ENCODE data around the gene TUBB2B.

The TUBB2B gene

DNA sequence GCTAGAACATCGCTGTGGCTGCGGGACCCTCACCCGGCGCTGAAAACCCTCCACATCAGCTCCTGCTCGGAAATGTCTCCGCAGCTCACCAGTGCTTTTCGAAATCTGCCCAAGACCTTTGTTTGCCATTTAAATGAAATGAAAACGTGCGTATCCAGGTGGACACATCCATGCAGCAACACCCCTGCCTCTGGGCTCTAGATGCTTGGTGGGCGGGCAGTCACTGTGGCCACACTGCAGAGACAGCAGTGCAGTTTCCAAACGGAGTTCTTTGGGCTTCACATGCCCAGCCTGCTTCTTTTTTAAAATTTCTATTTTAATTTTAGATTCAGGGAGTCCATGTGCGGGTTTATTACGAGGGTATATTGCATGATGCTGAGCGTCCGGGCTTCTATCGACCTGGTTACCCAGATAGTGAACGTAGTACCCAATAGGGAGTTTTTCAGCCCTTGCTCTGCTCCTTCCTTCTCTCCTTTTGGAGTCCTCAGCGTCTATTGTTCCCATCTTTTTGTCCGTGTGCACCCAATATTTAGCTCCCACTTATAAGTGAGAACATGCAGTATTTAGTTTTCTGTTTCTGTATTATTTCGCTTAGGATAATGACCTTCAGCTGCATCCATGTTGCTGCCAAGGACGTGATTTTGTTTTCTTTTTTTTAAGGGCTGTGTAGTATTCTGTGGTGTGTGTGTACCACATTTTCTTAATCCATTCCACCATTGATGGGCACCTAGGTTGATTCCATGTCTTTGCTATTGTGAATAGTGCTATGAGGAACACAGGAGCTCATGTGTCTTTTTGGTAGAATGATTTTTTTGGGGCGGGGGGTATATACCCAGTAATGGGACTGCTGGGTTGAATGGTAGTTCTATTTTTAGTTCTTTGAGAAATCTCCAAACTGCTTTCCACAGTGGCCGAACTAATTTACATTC is 4.8 kb upstream of the TUBB2B start:
- DNase-seq = peak in 1 of 14 donors; percentile 80

DNA sequence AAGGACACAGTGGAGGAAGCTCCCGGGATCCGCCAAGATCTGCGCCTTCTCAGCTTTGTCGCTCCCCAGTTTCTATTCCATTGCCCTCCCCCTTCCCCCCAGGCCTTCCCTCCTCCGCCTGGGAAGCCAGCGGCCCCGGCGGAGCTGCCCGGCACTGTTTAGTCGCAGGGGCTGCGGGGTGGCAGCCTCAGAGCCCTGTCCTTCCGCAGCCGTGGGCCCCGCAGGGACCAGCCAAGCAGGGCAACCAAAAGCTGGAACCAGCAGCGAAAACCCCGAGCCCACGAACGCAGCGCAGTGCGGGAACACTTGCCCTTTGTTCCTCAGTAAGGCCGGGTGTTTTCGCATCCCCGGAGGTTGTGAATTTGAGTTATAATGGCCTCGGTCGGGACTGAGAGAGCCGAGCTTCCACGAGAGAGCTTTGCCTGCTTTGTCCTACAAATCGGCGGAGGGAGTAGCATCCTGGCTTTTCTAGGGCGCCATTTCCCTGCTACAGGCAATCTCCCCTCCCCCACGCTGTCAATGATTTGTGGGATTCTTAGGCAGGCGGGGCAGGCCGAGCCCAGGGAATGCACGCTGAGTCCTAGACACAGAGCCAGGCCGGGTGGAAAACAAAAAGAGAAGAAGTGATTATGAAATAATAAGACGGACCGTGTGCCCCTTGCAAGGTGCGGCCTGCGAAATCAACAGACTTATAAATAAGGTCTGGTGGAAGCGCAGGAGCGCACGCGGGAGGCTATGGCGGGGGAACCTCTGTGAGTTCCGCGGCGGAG is 4.0 kb upstream of the TUBB2B start:
- peak; percentile 33 to 89 (median 74) for DNase-seq

GRCh38 chr6:3230900-3231246 is 3.4 kb upstream of the TUBB2B start:
- peak in 8 of 14 donors; percentile 57 to 88 (median 66) for DNase-seq

DNA sequence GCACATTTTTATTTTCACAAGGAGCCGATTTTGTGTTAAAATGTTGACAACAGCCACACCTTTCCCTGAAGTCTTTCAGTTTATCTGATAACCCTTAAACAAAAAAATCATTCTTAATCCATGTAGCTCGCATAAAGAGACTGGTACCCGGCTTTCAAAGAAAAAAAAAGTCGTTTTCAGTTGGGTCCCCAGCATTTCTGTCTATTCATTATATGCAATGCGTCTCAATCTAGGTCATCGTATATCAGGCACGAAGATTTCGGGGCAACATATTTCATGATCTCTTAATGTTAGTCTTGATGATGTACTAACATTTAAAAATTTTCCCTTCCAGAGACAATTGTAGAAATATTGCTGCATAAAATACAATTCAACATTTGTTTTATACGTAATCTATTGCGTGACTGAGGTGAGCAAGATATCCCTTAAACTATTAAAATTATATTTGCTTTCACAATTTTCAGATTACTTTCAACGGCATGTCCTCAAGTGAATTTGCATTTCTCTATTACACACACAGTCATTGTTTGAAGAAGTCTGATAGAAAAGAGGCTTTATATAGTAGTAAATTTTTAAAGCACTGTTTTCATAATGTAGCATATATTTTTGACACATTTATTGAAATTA is 2.9 kb upstream of the TUBB2B start:
- peak in 1 of 14 donors; percentile 42 for DNase-seq

GRCh38 chr6:3229566-3230178 is 2.2 kb upstream of the TUBB2B start:
- peak in 9 of 14 donors; percentile 27 to 79 (median 50) for DNase-seq

DNA sequence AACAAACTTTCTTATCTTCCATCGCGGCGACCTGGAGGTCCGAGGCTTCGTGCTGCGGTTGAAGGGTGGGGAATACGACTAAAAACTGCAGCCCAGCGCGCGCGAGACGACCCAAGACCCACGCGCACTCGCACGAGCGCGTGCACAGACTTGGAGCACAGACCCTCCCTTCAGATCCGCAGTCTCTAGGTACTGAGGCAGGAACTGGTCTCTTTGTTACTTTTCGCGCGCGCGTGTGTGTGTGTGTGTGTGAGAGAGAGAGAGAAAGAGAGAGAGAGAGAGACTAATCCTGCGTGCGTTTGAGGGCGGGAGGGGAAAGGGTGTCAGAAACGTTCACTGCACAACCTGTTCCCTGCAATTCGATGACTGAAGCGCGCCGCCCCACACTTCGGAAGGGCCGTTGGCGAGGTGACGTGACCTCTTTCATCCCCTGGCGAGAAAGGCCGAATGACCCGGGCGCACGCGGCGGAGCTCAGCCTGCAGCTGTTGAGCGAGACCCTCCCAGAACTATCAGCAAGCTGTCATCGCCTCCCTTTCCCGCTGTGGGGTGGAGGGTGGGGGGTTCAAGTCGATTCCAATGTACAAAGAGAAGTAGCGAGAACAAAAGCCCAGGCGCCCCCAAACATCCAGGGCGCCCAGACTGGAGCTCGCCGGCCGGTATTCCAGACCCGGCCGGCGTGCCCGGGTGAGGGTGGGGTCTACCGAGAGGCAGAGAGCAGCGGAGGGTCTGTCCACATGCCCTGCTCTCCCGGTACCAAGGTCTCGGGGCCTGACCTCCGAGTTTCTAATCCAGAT is 1.5 kb upstream of the TUBB2B start:
- DNase-seq = peak in 6 of 14 donors; percentile 31 to 77 (median 54)

- DNase-seq = peak in 11 of 14 donors; percentile 23 to 84 (median 62)
These were observed 706 bp upstream of the TUBB2B start for GRCh38 chr6:3228046-3228671.

GRCh38 chr6:3226481-3227362 is 731 bp downstream of the TUBB2B start:
- peak in 6 of 14 donors; percentile 22 to 70 (median 57) for DNase-seq

- DNase-seq = no peak
These were observed 1.4 kb downstream of the TUBB2B start for GRCh38 chr6:3226042-3226441.

- DNase-seq = no peak
These were observed 4.9 kb downstream of the TUBB2B start for GRCh38 chr6:3222506-3223038.

- no peak for DNase-seq
These were observed 5.9 kb downstream of the TUBB2B start for GRCh38 chr6:3221578-3221977.

DNA sequence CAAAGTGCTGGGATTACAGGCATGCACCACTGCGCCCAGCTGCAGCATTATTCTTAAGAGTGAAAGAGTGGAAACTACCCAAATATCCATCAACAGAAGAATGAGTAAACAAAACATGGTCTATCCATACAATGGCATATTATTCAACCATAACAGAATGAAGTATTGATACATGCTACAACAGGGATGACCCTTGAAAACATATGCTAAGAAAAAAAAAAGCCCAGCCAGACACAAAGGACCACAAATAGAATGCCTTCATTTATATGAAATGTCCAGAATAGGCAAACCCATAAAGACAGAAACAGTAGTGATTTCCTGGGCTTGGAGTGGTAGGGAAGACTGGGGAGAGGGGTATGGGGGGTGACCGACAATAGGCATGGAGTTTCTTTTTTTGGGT is 7.1 kb downstream of the TUBB2B start:
- DNase-seq = no peak

GRCh38 chr6:3218266-3218665 is 9.2 kb downstream of the TUBB2B start:
- no peak for DNase-seq

DNA sequence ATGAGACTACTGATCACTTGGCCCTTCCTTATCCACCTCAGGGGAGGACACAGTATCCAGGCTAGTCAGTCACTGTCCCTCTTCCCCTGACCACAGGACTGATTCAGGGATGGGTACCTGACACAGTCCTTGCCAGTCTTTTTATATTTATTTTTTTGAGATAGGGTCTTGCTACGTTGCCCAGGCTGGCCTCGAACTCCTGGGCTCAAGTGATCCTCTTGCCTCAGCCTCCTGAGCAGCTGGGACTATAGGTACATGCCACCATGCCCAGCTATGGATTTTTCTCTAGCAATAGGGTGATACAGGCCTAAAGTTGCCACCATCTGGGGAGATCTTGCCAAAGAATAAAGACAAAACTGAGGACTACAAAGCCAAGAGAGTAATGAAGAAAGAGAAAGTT is 10.2 kb downstream of the TUBB2B start:
- no peak for DNase-seq

DNA sequence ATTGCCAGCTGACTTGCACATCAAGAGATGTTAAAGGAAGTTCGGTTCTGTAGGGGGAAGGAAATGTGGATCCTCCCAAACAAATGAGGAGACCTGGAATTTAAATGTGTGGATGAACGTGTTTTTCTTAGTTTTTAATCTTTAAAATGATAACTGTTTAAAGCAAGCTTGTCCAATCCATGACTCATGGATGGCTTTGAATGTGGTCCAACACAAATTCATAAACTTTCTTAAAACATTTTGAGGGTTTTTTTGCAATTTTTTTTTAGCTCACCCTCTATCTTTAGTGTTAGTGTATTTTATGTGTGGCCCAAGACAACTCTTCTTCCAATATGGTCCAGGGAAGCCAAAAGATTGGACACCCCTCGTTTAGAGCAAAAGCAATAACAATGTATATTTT is 12.6 kb downstream of the TUBB2B start:
- no peak for DNase-seq

DNA sequence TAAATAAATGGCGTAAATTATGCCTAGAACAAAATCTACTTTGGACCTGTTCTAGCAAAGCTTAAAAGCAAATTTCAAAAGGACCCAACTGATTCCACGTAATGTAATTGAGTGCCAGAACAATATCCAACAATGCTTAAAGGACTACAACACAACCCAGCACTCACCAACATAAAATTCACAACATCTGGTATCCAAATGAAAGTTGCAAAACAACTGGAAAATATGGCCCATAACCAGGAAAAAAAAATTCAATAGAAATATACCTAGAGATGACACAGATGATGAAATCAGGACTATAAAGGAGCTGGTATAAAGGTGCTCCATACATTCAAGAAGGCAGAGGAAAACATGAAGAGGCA is 14.1 kb downstream of the TUBB2B start:
- no peak for DNase-seq

GRCh38 chr6:3212261-3212660 is 15.2 kb downstream of the TUBB2B start:
- DNase-seq = no peak

- DNase-seq = peak in 12 of 14 donors; percentile 17 to 88 (median 72)
These were observed 15.8 kb downstream of the TUBB2B start for GRCh38 chr6:3211681-3212080.

- no peak for DNase-seq
These were observed 17.3 kb downstream of the TUBB2B start for GRCh38 chr6:3210024-3210610.
